Stimulated activated CD8-positive, alpha-beta memory T cell treated with anti-CD3 and anti-CD28 coated beads, Interleukin-4, amount 100 ng/mL, for 24 hours (primary cell): ENCODE data around the gene PEX3.
"Not testable (repeated sequence)": the region's sequence is repeated elsewhere in the genome, so short reads cannot be mapped to it uniquely, and the experiment has no call there.

Experiments
- DNase-seq: peaks from one replicate; pipeline ENCODE4 v3.0.0-alpha.2; 2020; ENCODE audit warnings: low read depth

PEX3 gene

DNA sequence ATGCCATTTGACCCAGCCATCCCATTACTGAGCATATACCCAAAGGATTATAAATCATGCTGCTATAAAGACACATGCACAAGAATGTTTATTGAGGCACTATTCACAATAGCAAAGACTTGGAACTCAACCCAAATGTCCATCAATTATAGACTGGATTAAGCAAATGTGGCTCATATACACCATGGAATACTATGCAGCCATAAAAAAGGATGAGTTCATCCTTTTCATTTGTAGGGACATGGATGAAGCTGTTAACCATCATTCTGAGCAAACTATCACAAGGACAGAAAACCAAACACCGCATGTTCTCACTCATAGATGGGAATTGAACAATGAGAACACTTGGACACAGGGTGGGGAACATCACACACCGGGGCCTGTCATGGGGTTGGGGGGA, 2.7 kb upstream of the PEX3 start:
- not testable (repeated sequence) for DNase-seq

GRCh38 chr6:143449082-143449713, 1.4 kb upstream of the PEX3 start:
- no peak for DNase-seq

DNA sequence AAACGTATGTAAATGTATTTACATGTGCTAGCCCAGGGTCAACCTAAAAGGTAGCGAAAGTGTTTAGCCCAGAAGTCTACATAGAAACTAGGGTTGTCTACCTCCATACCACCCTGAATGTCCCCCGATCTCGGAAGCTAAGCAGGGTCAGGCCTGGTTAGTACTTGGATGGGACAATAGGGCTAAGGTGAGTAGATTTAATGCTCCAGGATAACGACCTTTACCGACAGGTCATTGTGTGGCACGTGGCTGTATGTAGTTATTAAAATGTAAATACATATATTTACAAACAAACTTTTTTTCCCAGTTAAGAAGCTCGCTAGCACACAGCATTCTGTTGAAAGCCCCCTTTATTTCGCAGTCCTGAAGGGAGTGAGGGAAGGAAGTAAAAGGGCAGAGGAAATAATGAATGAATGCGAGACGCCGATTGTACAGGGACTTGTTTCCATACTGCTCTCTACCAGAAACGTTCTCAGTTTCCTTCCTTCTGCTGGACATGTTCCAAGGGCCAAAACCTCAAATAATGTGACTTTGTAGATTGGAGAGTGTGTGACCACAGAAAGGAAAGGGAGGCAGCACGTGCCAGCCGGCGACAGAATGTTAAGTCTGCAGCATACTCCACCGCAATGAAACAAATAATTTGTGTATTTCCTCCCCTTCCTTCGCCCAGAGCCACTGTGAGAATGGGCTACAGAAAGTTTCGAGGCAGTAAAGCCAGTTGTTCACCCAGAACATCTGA, 722 bp upstream of the PEX3 start:
- DNase-seq = no peak

- DNase-seq = no peak
Measured at GRCh38 chr6:143451531-143451930, 926 bp downstream of the PEX3 start.

GRCh38 chr6:143457563-143458359, 7.2 kb downstream of the PEX3 start:
- DNase-seq = no peak

GRCh38 chr6:143465546-143465945, 14.9 kb downstream of the PEX3 start:
- no peak for DNase-seq

DNA sequence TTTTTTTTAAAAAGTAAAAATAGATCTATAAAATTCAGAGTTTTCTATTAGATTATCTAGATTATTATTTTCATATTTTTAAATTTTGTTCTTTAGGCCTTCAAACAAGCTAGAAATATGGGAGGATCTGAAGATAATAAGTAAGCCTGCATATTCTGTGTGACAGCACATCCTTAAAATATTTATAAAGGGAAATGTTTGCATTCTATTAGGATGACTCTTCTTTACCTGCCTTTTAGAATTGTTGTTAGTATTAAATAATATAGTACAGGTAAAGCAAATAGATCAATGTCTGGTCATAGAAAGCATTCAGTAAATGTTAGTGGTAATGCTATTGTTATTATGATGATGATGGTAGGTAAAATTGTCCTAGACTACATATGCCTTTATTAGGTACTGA, 17.4 kb downstream of the PEX3 start:
- no peak for DNase-seq

- not testable (repeated sequence) for DNase-seq
Measured at GRCh38 chr6:143468823-143469222, 18.2 kb downstream of the PEX3 start.

GRCh38 chr6:143471822-143472221, 21.2 kb downstream of the PEX3 start:
- DNase-seq = no peak

DNA sequence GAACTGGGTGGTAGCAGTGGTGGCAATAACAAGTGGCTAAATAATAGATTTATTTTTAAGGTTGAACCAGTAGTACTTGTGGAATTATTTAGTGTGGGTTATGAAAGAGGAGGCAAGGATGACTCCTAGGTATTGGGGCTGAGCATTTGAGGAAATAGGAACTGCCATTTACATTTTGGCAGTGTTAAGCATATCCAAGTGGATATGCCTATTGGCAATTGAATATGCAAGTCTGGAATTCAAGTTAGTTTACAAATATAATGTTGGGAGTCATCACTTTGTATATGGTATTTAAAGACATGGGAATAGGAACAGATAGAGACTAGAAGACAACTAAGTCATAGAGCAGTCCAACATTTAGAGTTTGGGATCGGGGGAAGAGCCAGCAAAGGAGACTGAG, 25.9 kb downstream of the PEX3 start:
- no peak for DNase-seq

DNA sequence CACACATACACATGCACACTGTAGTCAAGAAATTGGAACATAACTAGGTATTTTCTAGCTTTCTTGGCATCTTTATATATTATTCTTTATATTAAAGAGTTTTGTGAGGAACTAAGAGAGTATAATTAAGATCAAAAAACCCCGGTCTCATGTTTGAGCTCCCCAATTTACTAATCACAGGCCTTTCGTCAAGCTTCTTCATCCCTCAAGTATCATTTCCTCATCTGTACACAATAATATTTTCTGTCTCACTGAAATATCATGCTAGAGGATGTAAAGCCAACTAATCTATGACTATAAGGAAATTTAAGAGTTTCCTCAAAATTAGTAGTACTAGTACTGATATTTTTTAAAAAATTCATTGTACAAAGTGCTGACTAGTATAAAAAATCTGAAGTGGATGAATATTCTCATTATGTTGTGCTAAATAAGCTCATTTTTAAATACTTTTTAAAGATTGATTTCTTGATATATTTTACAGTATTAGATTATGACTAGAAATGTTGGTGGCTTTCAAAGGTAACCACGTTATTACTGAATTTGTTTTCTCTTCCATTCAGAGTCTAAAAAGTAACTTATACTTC, 28.0 kb downstream of the PEX3 start:
- no peak for DNase-seq

GRCh38 chr6:143482593-143482992, 32.0 kb downstream of the PEX3 start:
- DNase-seq = no peak

GRCh38 chr6:143485967-143486366, 35.4 kb downstream of the PEX3 start:
- no peak for DNase-seq

- DNase-seq = no peak
Measured at GRCh38 chr6:143486752-143487151, 36.1 kb downstream of the PEX3 start.

- no peak for DNase-seq
Measured at GRCh38 chr6:143490244-143490643, 39.6 kb downstream of the PEX3 start.

DNA sequence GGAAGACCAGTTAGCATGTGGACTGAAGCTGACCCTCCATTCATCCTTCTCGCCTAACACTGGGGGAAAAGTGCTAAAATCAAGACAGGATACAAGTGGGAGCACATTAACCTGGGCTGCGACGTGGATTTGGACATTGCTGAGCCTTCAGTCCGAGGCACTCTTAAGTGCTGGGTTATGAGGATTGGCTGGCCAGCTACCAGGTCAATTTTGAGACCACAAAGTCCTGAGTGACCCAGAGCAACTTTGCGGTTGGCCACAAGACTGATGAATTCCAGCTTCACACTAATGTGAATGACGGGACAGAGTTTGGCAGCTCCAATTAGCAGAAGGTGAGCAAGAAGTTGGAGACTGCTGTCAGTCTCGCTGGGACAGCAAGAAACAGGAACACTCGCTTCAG, 40.2 kb downstream of the PEX3 start:
- no peak for DNase-seq

DNA sequence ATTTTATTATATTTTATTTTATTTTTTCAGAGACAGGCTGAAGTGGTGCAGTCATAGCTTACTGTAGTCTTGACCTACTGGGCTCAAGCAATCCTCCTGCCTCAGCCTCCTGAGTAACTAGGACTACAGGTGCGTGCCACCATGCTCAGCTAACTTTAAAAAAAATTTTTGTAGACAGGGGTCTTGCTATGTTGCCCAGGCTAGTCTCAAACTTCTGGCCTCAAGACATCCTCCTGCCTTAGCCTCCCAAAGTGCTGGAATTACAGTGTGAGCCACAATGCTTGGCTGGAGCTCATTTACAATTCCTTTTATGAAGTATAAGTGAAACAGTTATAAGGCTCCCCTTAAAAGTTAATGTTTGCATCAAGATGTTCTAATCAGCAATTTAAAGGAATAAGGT, 46.4 kb downstream of the PEX3 start:
- DNase-seq = no peak

- DNase-seq = no peak
Measured at GRCh38 chr6:143498428-143498827, 47.8 kb downstream of the PEX3 start.

DNA sequence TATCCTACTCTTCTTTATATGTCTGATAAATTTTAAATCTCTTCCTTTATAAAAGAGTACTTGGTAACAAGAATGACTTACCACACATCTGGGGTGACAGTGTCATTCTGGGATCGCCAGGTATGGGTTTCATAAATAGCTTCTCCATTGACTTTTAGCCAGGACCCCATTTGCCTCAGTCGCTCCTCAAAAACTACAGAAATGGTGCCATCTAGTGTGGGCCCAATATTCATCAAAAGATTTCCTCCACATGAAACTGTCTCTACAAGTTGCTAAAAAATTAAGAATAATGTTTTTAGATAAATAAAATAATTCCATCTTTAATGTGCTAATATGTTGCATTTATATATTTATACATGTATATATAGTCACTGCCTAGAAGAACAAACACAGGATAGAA, 51.2 kb downstream of the PEX3 start:
- DNase-seq = no peak

- no peak for DNase-seq
Measured at GRCh38 chr6:143504369-143504768, 53.8 kb downstream of the PEX3 start.

GRCh38 chr6:143505111-143505510, 54.5 kb downstream of the PEX3 start:
- DNase-seq = no peak

DNA sequence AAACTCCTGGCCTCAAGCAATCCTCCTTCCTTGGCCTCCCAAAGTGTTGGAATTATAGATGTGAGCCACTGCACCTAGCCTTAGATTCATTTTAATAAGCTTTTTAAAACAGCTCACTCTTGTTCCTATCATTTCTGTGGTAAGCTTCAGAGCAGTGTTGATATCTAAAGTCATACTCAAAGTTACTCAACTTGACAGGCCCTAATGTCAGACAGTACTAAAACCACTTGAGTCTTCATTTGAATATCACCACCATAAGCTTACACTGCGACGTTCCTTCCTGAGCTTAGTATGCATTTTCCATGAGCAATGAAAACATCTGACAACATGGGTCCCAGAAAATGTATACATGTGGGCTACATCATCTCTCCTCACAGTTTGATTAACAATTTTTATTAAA, 54.9 kb downstream of the PEX3 start:
- no peak for DNase-seq

DNA sequence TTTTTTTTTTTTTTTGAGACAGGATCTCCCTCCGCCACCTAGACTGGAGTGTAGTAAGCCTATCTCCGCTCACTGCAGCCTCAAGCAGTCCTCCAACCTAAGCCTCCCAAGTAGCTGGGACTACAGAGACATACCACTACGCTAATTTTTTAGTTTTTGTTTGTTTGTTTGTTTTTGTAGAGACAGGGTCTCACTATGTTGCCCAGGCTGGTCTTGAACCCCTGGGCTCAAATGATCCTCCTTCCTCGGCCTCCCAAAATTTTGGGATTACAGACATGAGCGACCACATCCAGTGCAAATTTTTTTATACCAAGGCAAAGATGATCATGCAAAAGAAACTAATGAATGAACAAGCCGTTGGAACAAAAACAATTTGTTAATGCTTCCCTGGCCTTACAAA, 55.6 kb downstream of the PEX3 start:
- DNase-seq = no peak
